EH (cell line): Measurements from ENCODE around the gene ECPAS.
A peak's percentile ranks its signal among the peaks of the same experiment; 100 is the strongest.
"Not testable (repeated sequence)": the region's sequence is repeated elsewhere in the genome, so short reads cannot be mapped to it uniquely, and the experiment has no call there.

Source experiments
- DNase-seq: peaks from one replicate; pipeline ENCODE4 v3.0.0-alpha.2; 2015; ENCODE audit warnings: low read depth

ECPAS gene

GRCh38 chr9:111477677-111478076 is 6.5 kb downstream of the ECPAS start:
- no peak for DNase-seq

GRCh38 chr9:111475195-111475594 is 9.0 kb downstream of the ECPAS start:
- DNase-seq = no peak

GRCh38 chr9:111474385-111474784 is 9.8 kb downstream of the ECPAS start:
- DNase-seq = no peak

GRCh38 chr9:111467778-111468367 is 16.3 kb downstream of the ECPAS start:
- no peak for DNase-seq

GRCh38 chr9:111463048-111463447 is 21.1 kb downstream of the ECPAS start:
- no peak for DNase-seq

- no peak for DNase-seq
Measured at GRCh38 chr9:111458139-111459009, 25.8 kb downstream of the ECPAS start.

GRCh38 chr9:111456529-111456928 is 27.7 kb downstream of the ECPAS start:
- DNase-seq = no peak

GRCh38 chr9:111455638-111456037 is 28.5 kb downstream of the ECPAS start:
- DNase-seq = no peak

- DNase-seq = no peak
Measured at GRCh38 chr9:111454751-111455150, 29.4 kb downstream of the ECPAS start.

- no peak for DNase-seq
Measured at GRCh38 chr9:111451570-111451969, 32.6 kb downstream of the ECPAS start.

- DNase-seq = peak; percentile 32
Measured at GRCh38 chr9:111450124-111450523, 34.1 kb downstream of the ECPAS start.

GRCh38 chr9:111449705-111450104 is 34.5 kb downstream of the ECPAS start:
- DNase-seq = no peak

- not testable (repeated sequence) for DNase-seq
Measured at GRCh38 chr9:111445799-111446198, 38.4 kb downstream of the ECPAS start.

GRCh38 chr9:111443454-111443853 is 40.7 kb downstream of the ECPAS start:
- no peak for DNase-seq

GRCh38 chr9:111442360-111443027 is 41.7 kb downstream of the ECPAS start:
- no peak for DNase-seq

GRCh38 chr9:111440226-111440625 is 44.0 kb downstream of the ECPAS start:
- DNase-seq = no peak

- peak; percentile 43 for DNase-seq
Measured at GRCh38 chr9:111438541-111439235, 45.5 kb downstream of the ECPAS start.

- DNase-seq = no peak
Measured at GRCh38 chr9:111436571-111436970, 47.6 kb downstream of the ECPAS start.

GRCh38 chr9:111433082-111433481 is 51.1 kb downstream of the ECPAS start:
- no peak for DNase-seq

GRCh38 chr9:111431684-111432083 is 52.5 kb downstream of the ECPAS start:
- no peak for DNase-seq

- peak; percentile 22 for DNase-seq
Measured at GRCh38 chr9:111429175-111429574, 55.0 kb downstream of the ECPAS start.

- peak; percentile 79 for DNase-seq
Measured at GRCh38 chr9:111427186-111427585, 57.0 kb downstream of the ECPAS start.
